ENCODE data around the gene ENPP1.
"Not testable (repeated sequence)": the region's sequence is repeated elsewhere in the genome, so short reads cannot be mapped to it uniquely, and the experiment has no call there.

The ENPP1 gene

GRCh38 chr6:131832363-131832762 lies 24.5 kb downstream of the ENPP1 start:
- no peak for DNase-seq

GRCh38 chr6:131838051-131838450 lies 30.2 kb downstream of the ENPP1 start:
- no peak for DNase-seq

GRCh38 chr6:131839388-131839787 lies 31.6 kb downstream of the ENPP1 start:
- no peak for DNase-seq

- DNase-seq = no peak
Observed at GRCh38 chr6:131840441-131840840, 32.6 kb downstream of the ENPP1 start.

DNA sequence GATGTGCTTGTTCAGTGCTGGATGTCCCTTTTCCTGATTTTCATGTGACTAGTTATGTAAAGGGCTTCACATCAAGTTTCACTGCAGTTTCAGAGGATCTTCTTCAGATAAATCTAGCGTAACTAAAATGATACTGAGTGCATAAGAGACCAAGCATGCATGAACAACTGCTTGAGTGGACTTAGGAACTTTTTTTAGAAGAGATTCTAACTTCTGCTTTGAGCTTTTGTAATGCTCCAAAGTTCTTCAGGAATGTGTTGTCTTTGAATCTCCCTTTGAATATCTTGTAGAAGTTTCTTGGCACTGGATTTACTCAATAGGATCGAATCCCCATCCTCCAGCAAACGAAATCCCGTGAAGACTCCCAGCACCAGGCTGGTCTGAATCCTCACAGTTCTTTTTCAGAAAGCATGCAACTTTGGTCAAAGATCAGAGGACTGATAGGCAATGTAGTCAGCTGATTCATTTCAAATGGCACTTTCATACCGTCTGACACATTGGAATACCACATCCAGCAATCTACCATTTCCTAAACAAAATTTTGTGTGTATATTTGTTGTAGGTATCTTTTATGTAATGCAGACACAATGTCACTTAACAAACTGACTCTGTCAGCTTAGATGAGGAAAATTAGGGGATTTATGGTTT lies 33.2 kb downstream of the ENPP1 start:
- DNase-seq = no peak

DNA sequence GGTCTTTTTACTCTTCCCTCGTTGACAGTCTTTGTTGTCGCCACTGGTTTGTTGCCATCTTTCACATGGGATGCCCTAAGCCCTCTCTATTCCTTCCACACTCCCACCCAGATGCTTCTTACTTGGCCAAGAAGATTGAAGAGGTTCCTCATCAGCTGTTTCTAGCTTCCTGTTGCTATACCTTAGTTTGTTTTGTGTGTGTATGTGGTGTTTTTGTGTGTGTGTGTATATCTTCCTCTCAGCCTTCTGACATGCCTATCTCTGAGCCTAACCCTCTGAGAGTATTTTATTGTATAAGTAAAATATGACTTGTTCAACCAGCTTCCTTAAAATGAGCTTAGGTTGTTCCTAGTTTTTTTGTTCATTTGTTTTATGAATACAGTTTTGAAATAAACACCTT lies 35.9 kb downstream of the ENPP1 start:
- no peak for DNase-seq

DNA sequence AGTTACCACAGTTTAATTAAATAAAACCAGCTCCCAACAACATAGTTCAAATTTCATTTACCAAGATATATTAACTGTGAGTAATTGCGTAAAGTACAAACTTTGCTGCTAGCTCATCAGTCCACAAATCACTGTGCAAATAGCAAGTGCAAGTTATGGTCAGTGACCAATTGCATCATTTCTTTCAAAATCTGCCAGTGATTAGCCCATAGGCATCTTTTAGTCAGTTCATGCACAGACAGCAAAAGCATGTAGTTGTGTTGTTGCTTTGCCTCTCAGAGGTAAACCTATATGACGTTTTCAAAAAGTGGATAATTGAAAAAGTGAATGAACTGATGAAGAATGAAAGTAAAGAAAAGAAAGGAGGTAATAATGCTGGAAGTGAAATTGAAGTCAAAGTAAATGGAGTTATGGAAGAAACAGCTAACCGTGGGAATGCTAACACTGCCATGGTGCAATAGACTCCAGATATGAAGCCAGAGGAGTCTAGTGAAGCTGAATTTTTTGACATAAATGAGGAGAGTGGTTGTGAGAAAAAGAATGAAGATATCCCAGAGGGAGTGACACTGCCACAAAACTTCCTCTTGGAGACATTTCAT lies 36.5 kb downstream of the ENPP1 start:
- no peak for DNase-seq

GRCh38 chr6:131846023-131846663 lies 38.3 kb downstream of the ENPP1 start:
- DNase-seq = no peak

DNA sequence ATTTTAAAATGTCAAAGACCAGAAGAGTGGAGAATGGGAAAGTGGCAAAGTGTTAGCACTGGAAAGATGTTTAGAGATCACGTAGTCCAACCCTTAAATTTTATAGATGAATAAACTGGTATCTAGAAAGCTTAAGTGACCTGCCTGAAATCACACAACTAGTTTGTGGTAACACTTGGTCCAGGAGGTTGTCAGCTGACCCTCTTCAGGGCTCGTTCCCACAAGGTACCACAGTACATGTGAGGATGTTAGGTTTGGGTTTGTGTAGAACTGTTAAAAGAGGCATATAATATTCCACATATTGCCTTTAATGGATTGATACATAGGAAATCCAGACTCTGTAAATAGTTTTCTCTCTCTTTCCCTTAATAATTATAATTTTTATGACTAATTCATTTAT lies 39.1 kb downstream of the ENPP1 start:
- no peak for DNase-seq

GRCh38 chr6:131849799-131850198 lies 42.0 kb downstream of the ENPP1 start:
- DNase-seq = no peak

DNA sequence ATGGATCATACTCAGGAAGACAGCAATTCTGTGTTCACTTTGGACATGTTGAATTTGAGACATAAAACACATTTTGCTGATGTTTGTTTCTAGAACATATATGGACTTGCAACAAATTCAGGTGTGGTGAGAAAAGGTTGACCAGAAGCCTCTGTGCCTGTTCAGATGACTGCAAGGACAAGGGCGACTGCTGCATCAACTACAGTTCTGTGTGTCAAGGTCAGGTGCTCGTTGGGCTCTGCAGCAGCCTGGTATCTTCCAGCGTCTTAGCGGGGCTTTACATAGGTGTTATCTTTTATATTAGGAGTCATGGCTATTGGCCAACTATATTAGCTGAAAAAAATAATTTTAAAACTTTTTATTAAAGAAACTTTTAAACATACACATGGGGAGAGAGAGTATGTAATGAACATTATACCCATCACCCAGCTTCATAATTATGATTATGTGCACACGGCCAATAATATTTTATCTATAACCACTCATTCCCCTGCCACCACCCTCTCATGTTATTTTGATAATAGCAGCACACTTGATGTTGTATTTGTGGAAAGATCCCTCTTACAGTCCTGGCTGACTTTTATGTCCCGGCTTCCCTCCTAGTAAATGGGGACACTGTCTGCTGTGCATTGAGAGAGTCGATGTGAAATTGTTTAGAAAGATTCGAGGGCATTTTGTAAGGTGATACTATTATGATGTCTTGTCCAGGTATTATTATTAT lies 43.4 kb downstream of the ENPP1 start:
- no peak for DNase-seq

DNA sequence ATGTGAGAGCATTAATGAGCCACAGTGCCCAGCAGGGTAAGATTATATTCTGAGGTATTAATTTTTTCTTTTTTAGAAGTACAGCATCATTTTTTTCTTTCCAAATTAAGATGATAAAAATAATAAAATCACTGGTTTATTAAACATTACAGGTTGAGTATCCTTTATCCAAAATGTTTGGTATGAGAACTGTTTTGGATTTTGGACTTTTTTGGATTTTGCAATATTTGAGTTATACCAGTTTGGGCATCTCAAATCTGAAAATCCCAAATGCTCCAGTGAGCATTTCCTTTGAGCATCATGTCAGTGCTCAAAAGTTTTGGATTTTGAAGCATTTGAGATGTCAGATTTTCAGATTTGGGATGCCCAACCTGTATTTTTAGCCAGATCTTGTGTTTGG lies 44.4 kb downstream of the ENPP1 start:
- no peak for DNase-seq

- no peak for DNase-seq
Observed at GRCh38 chr6:131854803-131855202, 47.0 kb downstream of the ENPP1 start.

GRCh38 chr6:131858765-131859415 lies 51.1 kb downstream of the ENPP1 start:
- DNase-seq = no peak

- not testable (repeated sequence) for DNase-seq
Observed at GRCh38 chr6:131859658-131860057, 51.8 kb downstream of the ENPP1 start.

DNA sequence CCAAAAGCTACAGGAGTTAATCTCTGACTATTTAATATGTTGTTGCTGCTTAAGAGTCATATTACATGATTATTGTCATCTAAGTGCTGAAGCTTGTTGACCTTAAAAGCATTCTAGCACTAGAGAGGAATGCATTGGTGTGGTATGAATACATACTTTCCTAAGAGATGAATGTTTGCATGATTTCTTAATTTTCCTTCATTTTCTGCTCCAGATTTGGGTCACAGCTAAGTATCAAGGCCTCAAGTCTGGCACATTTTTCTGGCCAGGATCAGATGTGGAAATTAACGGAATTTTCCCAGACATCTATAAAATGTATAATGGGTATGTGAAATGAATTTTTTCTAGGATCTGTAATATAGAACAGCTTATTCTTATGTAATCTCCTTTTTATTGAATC lies 53.6 kb downstream of the ENPP1 start:
- DNase-seq = no peak

DNA sequence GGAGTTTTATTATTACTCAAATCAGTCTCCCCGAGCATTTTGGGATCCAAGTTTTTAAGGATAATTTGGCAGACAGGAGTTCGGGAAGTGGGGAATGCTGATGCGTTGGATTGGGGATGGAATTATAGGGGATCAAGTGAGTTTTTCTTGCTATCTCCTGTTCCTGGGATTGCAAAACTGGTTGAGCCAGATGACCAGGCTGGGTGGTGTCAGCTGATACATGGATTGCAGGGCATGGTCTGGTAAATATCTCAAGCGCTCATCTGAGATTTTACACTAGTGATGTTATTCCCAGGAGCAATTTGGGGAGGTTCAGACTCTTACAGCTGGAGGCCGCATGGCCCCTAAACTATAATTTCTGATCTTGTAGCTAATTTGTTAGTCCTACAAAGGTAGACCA lies 54.7 kb downstream of the ENPP1 start:
- DNase-seq = no peak

GRCh38 chr6:131867744-131868143 lies 59.9 kb downstream of the ENPP1 start:
- no peak for DNase-seq

DNA sequence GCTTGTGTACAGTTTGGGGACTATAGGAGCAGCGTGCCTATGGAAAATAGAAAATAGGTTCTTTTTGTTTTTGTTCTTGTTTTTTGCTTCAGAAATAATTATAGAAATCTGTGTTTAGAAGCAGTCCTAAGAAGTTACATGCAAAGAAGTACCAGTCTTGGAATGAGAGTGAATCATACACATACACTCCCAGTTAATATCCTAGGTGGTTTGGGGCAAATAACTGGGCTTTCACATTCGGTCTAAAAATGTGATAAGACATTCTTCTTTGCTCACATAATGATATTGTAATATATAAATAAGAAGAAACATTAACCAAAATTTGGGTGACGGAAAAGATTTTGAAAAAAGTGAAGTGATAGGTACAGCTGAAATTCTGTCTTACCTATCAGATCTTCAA lies 61.0 kb downstream of the ENPP1 start:
- DNase-seq = no peak

DNA sequence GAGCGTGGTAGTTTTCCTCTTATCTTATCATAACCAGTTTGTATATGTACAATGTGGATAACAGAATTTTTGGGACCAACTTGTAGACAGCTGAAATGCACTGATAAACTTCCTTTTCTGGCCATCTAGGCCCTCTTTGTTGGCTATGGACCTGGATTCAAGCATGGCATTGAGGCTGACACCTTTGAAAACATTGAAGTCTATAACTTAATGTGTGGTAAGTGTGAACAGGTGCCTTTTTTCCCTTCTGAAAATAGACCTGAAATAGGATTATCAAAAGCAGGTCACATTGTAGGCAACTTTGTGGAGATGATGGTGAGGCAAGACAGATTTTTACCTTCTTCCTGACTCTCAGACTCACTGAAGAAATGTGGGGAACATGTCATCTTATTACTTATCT lies 67.8 kb downstream of the ENPP1 start:
- DNase-seq = no peak

DNA sequence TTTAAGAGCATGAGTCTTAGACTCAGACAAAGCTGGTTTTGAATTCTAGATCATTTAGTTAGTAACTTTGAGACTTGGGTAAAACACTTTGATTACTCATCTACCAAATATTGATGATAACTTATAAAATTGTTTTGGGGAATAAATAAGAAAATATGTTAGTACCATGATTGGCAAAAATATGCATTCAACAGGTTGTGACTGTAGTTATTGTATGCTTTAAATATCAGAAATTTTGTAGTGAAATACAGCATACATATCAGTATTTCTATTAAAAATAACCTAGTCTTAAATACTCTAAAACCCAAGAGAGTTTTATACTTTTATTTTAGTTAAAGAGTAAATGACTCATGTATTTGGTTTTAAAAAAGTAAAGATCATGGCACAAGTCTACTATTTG lies 68.7 kb downstream of the ENPP1 start:
- no peak for DNase-seq

DNA sequence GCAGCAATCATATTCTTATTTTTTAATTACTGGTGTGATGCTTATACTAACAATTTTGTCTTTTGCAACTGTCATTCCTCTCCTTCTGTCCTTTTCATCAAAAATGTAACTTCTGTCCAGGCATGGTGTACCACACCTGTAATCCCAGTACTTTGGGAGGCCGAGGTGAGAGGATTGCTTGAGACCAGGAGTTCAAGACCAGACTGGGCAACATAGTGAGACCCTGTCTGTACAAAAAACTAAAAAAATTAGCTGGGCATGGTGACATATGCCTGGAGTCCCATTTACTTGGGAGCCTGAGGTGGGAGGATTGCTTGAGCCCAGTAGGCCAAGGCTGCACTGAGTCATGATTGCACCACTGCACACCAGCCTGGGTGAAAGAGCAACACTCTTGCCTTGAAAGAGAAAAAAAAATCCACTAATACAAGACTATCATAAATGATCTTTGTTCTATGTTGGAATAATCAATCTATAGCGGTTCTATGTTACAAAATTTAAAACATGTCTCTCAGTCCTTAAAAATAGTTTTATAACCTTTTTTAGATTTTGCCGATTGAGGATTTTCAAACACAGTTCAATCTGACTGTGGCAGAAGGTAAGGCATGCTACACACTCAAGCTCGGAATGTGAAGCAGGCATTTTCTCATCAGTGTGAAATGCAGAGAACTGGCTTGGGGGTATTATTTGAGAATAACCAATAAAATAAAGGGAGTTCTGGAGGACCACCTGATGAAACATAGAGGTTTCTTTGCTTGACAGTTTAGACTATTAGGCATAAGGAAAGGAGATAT lies 70.4 kb downstream of the ENPP1 start:
- DNase-seq = no peak

- no peak for DNase-seq
Observed at GRCh38 chr6:131883016-131883415, 75.2 kb downstream of the ENPP1 start.

Measured in CD4-positive, alpha-beta T cell treated with Interleukin-17A for 4 hours (primary cell).